Endothelial cell of umbilical vein (primary cell): ENCODE results near the gene PCDHA10. TPM values are rescaled to one million over a fixed set of nuclear protein-coding genes. Genes with fewer than 3 reads are reported as not detected.

Experiments used
- BruUV-seq: library from RNA; stranded (reverse); fragments of 400-500 nt; replicated peaks from 2 replicates; lab custom pipeline; 2021; lab: Mats Ljungman, UMichigan
- CTCF ChIA-PET: fragments of 300-600, 350-600 bp; sonication (Branson Sonifier 250); formaldehyde crosslinking; loops from one replicate; lab custom pipeline; 2021; ENCODE audit warnings: antibody characterized with exemption, inconsistent platforms; lab: Charles Lee
- POLR2A ChIA-PET: fragments of 300-600, 350-600 bp; sonication (Branson Sonifier 250); formaldehyde crosslinking; loops from one replicate; lab custom pipeline; 2021; ENCODE audit warnings: antibody characterized with exemption, inconsistent platforms; lab: Charles Lee
- DNase-seq: peaks from one replicate; pipeline ENCODE4 v3.0.0-alpha.2; 2011; ENCODE audit warnings: low read depth, low spot score
- FAIRE-seq: peaks from 2 replicates; lab custom pipeline; 2011; peaks lifted over from hg19 to GRCh38; lab: Jason Lieb, UNC
- H2AFZ ChIP-seq: 2 replicates; pipeline ENCODE4 v1.6.0; 2012; ENCODE audit warnings: low read depth, low read length, control low read depth, inconsistent platforms
- H3K27ac ChIP-seq: 2 replicates; pipeline ENCODE4 v1.5.1; 2011; ENCODE audit warnings: low read depth, mild to moderate bottlenecking, control low read depth, low read length, moderate library complexity; ENCODE audit not compliant: insufficient read depth
- H3K27me3 ChIP-seq, 2 experiments: 2 replicates each; pipeline versions ENCODE4 v1.6.0 to v1.6.1; 2011; ENCODE audit warnings: low read length in 2 of 2, mixed read lengths in 1 of 2; ENCODE audit not compliant: control insufficient read depth in 2 of 2, insufficient read depth in 2 of 2
- H3K36me3 ChIP-seq, 2 experiments: 2 replicates in 1 of 2; 3 replicates in 1 of 2; pipeline ENCODE4 v1.5.1; 2011; ENCODE audit warnings: low read length in 2 of 2, mild to moderate bottlenecking in 1 of 2, moderate library complexity in 1 of 2; ENCODE audit not compliant: control insufficient read depth in 2 of 2, insufficient read depth in 2 of 2; ENCODE audit errors: extremely low read depth in 1 of 2
- H3K4me1 ChIP-seq: 3 replicates; pipeline ENCODE4 v1.5.1; 2011; ENCODE audit warnings: mild to moderate bottlenecking, low read length; ENCODE audit not compliant: control insufficient read depth, insufficient read depth; ENCODE audit errors: extremely low read depth
- H3K4me2 ChIP-seq: 2 replicates; pipeline ENCODE4 v1.6.1; 2011; ENCODE audit warnings: low read length, control low read depth, mixed read lengths; ENCODE audit not compliant: insufficient read depth
- H3K4me3 ChIP-seq, 3 experiments: fragments of 200-600 bp in 1 of 3; sonication (generic), shearing (Covaris generic) in 1 of 3; replicated peaks in 1 of 3; 2 replicates each; pipeline ENCODE4 v1.5.1; 2011 to 2016; ENCODE audit warnings: control low read depth in 3 of 3, low read length in 3 of 3, mild to moderate bottlenecking in 2 of 3, inconsistent platforms in 1 of 3, low read depth in 1 of 3, moderate library complexity in 1 of 3; ENCODE audit not compliant: insufficient read depth in 1 of 3
- H3K79me2 ChIP-seq: 2 replicates; pipeline ENCODE4 v1.6.0; 2012; ENCODE audit warnings: low read length, inconsistent platforms; ENCODE audit not compliant: control insufficient read depth, insufficient read depth
- H3K9ac ChIP-seq: replicated peaks from 2 replicates; pipeline ENCODE3; 2011; ENCODE audit warnings: low read length, control low read depth; ENCODE audit not compliant: insufficient read depth; ENCODE audit errors: extremely low read depth
- H3K9me1 ChIP-seq: replicated peaks from 3 replicates; pipeline ENCODE4 v1.6.0; 2011; ENCODE audit warnings: mild to moderate bottlenecking, low read length; ENCODE audit not compliant: control insufficient read depth, insufficient read depth; ENCODE audit errors: extremely low read depth
- H3K9me3 ChIP-seq: replicated peaks from 2 replicates; pipeline ENCODE4 v1.5.1; 2012; ENCODE audit warnings: low read length, inconsistent platforms; ENCODE audit not compliant: control insufficient read depth, insufficient read depth
- H4K20me1 ChIP-seq: replicated peaks from 2 replicates; pipeline ENCODE3; 2011; ENCODE audit warnings: mild to moderate bottlenecking, low read length; ENCODE audit not compliant: control insufficient read depth, insufficient read depth; ENCODE audit errors: extremely low read depth
- EZH2 ChIP-seq: IDR thresholded peaks from 2 replicates; pipeline ENCODE4 v1.6.1; 2012; ENCODE audit warnings: borderline replicate concordance, low read depth, mild to moderate bottlenecking, moderate library complexity, low read length, inconsistent platforms; ENCODE audit not compliant: severe bottlenecking
- FOS ChIP-seq: IDR thresholded peaks from 2 replicates; pipeline ENCODE4 v1.6.1; 2011; ENCODE audit warnings: mild to moderate bottlenecking, low read length, moderate library complexity, borderline replicate concordance; ENCODE audit not compliant: insufficient read depth
- GATA2 ChIP-seq: IDR thresholded peaks from 2 replicates; pipeline ENCODE4 v1.7.0; 2011; ENCODE audit warnings: low read depth, mild to moderate bottlenecking, moderate library complexity, mixed read lengths, low read length; ENCODE audit not compliant: insufficient read length, insufficient read depth
- JUN ChIP-seq: IDR thresholded peaks from 2 replicates; pipeline ENCODE4 v1.6.1; 2011; ENCODE audit warnings: borderline replicate concordance, low read depth; ENCODE audit not compliant: insufficient read length, insufficient read depth
- MYC ChIP-seq: IDR thresholded peaks from one replicate; pipeline ENCODE4 v1.6.1; 2011; ENCODE audit warnings: mild to moderate bottlenecking, low read depth, low read length
- POLR2A ChIP-seq: IDR thresholded peaks from 2 replicates; pipeline ENCODE4 v1.6.1; 2012; ENCODE audit warnings: low read depth, mild to moderate bottlenecking, control low read depth, low read length
- POLR2AphosphoS5 ChIP-seq: IDR thresholded peaks from 2 replicates; pipeline ENCODE4 v1.6.1; 2012; ENCODE audit warnings: low read depth, mild to moderate bottlenecking, control low read depth, low read length, moderate library complexity; ENCODE audit not compliant: insufficient read depth
- dilution Hi-C: fragments of 300-500 bp; cut with MboI; formaldehyde crosslinking; loops from one replicate; pipeline ENCODE4 v1.15.0; 2019; ENCODE audit warnings: low sequenced_read_pairs; ENCODE audit not compliant: extremely low pct_ligation_motif_present
- intact Hi-C: fragments of 100-400 bp; cut with micrococcal nuclease; formaldehyde crosslinking; loops from one replicate; pipeline ENCODE4 v1.10.0; 2022
- polyA plus RNA-seq, 4 experiments: library from polyadenylated mRNA; depleted of rRNA in 3 of 4; stranded (reverse) in 3 of 4; unstranded in 1 of 4; fragments of >200 nt; gene quantifications; 2 replicates each; pipeline versions ENCODE4 v1.2.1 to v1.2.3, GENCODE V29; 2011 to 2012; ENCODE audit warnings: missing spikeins in 1 of 4
- total RNA-seq: library from RNA; stranded (reverse); gene quantifications from 2 replicates; pipeline ENCODE4 v1.2.3, GENCODE V29; 2021
- TF ChIP-seq, protein P1 (sequence below): IDR thresholded peaks from 2 replicates; pipeline ENCODE4 v1.6.1; 2011; ENCODE audit not compliant: insufficient read depth, insufficient read length
- TF ChIP-seq, protein P2 (sequence below), 2 donors: IDR thresholded peaks; 1 replicate in 1 of 2; 2 replicates in 1 of 2; pipeline ENCODE4 v1.5.1; 2011; ENCODE audit warnings: low read length in 2 of 2, mild to moderate bottlenecking in 2 of 2, moderate library complexity in 2 of 2, control low read depth in 1 of 2, inconsistent platforms in 1 of 2, low read depth in 1 of 2; ENCODE audit not compliant: insufficient read depth in 1 of 2; ENCODE audit errors: extremely low read depth in 1 of 2

Gene PCDHA10
- total and polyA plus RNA-seq, 2 donors (not counting 3 experiments of a cell fraction or from before 2014, with no cell fraction given), result 0.11 to 0.18 TPM

- Histone ChIP-seq H4K20me1 (no peaks in the 10 kb centered on the region), H2AFZ (no peak overlapping the region), H3K9me1 (no peaks in the 10 kb centered on the region), H3K27me3 (no peaks in the 10 kb centered on the region), H3K27ac (no peak overlapping the region), H3K4me3 (no peak overlapping the region), H3K9me3 (no peaks in the 10 kb centered on the region), H3K4me1 (no peaks in the 10 kb centered on the region), H3K79me2 (no peaks in the 10 kb centered on the region), H3K9ac (no peak overlapping the region), H3K36me3 (no peaks in the 10 kb centered on the region), H3K4me2 (no peak overlapping the region)
- DNase-seq (no peak), FAIRE-seq (no peak)
- dilution Hi-C loops (no loop called here), intact Hi-C loops (no loop called here)
- TF ChIP-seq FOS, result no peak
- no peak for TF ChIP-seq JUN
- TF ChIP-seq EZH2, result no peak
- no peak for TF ChIP-seq POLR2A
- no peak for TF ChIP-seq POLR2AphosphoS5
- ChIA-PET POLR2A (no interaction called here), CTCF (interaction anchor here (0.7 to 1.8 kb wide), 7 partner anchors 13 to 461 kb away, joined by 3 to 9 read pairs (median 4); partner anchors contain the start of gene PCDHGA1)
- no TSS peak for BruUV-seq
These were observed 13.8 kb downstream of the PCDHA10 start for GRCh38 chr5:140869555-140869886.

DNA sequence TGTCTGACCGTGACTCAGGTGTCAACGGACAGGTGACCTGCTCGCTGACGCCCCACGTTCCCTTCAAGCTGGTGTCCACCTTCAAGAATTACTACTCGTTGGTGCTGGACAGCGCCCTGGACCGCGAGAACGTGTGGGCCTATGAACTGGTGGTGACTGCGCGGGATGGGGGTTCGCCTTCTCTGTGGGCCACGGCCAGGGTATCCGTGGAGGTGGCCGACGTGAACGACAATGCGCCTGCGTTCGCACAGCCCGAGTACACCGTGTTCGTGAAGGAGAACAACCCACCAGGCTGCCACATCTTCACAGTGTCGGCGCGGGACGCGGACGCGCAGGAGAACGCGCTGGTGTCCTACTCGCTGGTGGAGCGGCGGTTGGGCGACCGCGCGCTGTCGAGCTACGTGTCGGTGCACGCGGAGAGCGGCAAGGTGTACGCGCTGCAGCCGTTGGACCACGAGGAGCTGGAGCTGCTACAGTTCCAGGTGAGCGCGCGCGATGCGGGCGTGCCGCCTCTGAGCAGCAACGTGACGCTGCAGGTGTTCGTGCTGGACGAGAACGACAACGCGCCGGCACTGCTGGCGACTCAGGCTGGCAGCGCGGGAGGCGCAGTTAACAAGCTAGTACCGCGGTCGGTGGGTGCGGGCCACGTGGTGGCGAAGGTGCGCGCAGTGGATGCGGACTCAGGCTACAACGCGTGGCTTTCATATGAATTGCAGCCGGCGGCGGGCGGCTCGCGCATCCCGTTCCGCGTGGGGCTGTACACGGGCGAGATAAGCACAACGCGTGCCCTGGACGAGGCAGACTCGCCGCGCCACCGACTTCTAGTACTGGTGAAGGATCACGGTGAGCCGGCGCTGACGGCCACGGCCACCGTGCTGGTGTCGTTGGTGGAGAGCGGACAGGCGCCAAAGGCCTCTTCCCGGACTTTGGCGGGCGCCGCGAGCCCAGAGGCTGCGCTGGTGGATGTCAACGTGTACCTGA, 14.8 kb downstream of the PCDHA10 start:
- ChIA-PET CTCF (no interaction called here), POLR2A (no interaction called here)
- Histone ChIP-seq H3K9ac (no peak overlapping the region), H3K4me2 (no peak overlapping the region), H3K4me3 (no peak overlapping the region), H3K9me1 (no peaks in the 10 kb centered on the region), H3K36me3 (no peaks in the 10 kb centered on the region), H3K27ac (no peak overlapping the region), H3K4me1 (no peaks in the 10 kb centered on the region), H3K79me2 (no peaks in the 10 kb centered on the region), H3K9me3 (no peaks in the 10 kb centered on the region), H2AFZ (no peak overlapping the region), H3K27me3 (no peaks in the 10 kb centered on the region), H4K20me1 (no peaks in the 10 kb centered on the region)
- FAIRE-seq (no peak), DNase-seq (no peak)
- no TSS peak for BruUV-seq
- intact Hi-C loops (no loop called here), dilution Hi-C loops (no loop called here)
- TF ChIP-seq POLR2A (no peak), FOS (no peak), EZH2 (no peak), POLR2AphosphoS5 (no peak), GATA2 (no peak), JUN (no peak), MYC (no peak)
- TF ChIP-seq, protein P1, sequence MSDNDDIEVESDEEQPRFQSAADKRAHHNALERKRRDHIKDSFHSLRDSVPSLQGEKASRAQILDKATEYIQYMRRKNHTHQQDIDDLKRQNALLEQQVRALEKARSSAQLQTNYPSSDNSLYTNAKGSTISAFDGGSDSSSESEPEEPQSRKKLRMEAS, result no peak
- TF ChIP-seq, protein P2, sequence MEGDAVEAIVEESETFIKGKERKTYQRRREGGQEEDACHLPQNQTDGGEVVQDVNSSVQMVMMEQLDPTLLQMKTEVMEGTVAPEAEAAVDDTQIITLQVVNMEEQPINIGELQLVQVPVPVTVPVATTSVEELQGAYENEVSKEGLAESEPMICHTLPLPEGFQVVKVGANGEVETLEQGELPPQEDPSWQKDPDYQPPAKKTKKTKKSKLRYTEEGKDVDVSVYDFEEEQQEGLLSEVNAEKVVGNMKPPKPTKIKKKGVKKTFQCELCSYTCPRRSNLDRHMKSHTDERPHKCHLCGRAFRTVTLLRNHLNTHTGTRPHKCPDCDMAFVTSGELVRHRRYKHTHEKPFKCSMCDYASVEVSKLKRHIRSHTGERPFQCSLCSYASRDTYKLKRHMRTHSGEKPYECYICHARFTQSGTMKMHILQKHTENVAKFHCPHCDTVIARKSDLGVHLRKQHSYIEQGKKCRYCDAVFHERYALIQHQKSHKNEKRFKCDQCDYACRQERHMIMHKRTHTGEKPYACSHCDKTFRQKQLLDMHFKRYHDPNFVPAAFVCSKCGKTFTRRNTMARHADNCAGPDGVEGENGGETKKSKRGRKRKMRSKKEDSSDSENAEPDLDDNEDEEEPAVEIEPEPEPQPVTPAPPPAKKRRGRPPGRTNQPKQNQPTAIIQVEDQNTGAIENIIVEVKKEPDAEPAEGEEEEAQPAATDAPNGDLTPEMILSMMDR (IDR thresholded peaks at IDR 0.05; ENCODE audit: extremely low read depth in 1 of 2, insufficient read depth in 1 of 2, low read depth in 1 of 2, low read length in 2 of 2), result no peak
